Stimulated activated memory B cell treated with anti-CD40 and anti-IgM and Interleukin-4, amounts not matched to agents 10 μg/mL and 1 μg/mL and 100 μg/mL, for 72 hours (primary cell): Measurements from ENCODE around the gene CPSF3.
"Not testable (repeated sequence)": the region's sequence is repeated elsewhere in the genome, so short reads cannot be mapped to it uniquely, and the experiment has no call there.

ENCODE experiments used
- ATAC-seq: fragments of 150-1000 bp; cut with Tn5 transposase; 2 replicates; pipeline ENCODE4 v1.10.0; 2021
- H3K27ac Mint-ChIP-seq: one replicate; pipeline ENCODE4 v1.8.0; 2022; ENCODE audit warnings: mild to moderate bottlenecking, mixed read lengths
- H3K27me3 Mint-ChIP-seq: one replicate; pipeline ENCODE4 v1.8.0; 2022; ENCODE audit warnings: mixed read lengths
- H3K36me3 Mint-ChIP-seq: one replicate; pipeline ENCODE4 v1.8.0; 2022; ENCODE audit warnings: mixed read lengths
- H3K4me1 Mint-ChIP-seq: one replicate; pipeline ENCODE4 v1.8.0; 2022; ENCODE audit warnings: mixed read lengths
- H3K4me3 Mint-ChIP-seq: one replicate; pipeline ENCODE4 v1.8.0; 2022; ENCODE audit warnings: mild to moderate bottlenecking, moderate library complexity, mixed read lengths
- H3K9me3 Mint-ChIP-seq: one replicate; pipeline ENCODE4 v1.8.0; 2022; ENCODE audit warnings: mixed read lengths

The CPSF3 gene

DNA sequence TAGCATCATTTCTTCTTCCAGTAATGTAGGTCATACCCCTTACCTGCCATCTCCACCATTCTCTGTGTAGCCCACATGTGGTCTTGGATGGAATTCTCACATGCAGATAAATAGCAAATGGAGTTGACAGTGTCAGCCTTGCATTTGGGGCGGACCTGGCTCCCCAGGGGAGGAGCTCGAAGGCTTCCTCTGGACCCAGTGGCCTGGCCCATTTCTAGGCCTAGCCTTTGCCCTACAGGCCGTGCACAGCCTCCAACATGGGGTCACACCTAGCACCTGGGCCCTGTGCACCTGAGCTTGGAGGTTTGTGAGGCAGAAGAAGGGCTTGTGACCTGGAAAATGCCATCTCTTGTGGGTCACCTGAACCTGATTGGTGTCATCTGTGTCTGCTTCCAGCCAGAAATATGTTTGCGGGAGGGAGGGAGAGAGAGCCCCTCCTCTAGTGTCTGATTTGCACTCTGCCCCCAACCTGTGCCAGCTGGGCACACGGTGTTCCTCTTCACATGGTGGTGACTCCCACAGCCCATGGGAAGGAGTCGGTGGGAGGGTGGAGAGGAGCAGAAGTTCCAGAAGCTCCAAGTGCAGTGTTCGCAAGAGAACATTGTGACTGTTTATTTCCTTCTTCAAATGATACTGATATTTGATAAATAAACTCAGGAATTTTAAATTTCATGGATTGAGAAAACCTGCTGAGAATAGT, 33.2 kb upstream of the CPSF3 start:
- Mint-ChIP-seq H3K4me3 (no peak overlapping the region), H3K4me1 (no peaks in the 10 kb centered on the region)

DNA sequence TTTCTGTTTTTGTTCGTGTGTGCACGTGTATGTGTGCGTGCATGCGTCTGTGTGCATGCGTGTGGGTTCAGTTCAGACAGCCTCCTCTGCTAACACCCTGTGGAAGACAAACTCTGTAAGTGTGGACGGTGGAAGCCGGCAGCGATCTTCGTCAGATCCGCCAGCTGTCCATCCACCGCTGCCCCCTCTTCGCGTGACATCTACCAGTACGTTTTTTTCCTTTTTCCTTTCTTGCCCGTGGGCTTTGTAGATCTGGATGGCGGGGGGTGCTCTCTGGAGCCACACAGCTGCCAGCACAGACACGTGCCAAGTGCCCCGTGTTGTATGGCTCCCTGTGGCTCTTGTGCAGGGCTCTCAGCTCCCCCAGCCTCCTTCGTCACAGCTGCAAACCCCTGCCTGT, 32.5 kb upstream of the CPSF3 start:
- ATAC-seq = no peak
- Mint-ChIP-seq H3K27ac (no peak overlapping the region), H3K27me3 (no peaks in the 10 kb centered on the region)

More for the DNA sequence above, 33.2 kb upstream of the CPSF3 start:
- ATAC-seq = no peak
- no peak overlapping the region for H3K27ac Mint-ChIP-seq
- H3K27me3 Mint-ChIP-seq = no peaks in the 10 kb centered on the region
- no peaks in the 10 kb centered on the region for H3K36me3 Mint-ChIP-seq
- no peaks in the 10 kb centered on the region for H3K9me3 Mint-ChIP-seq

GRCh38 chr2:9391961-9392720, 31.3 kb upstream of the CPSF3 start:
- no peak overlapping the region for H3K4me3 Mint-ChIP-seq
- ATAC-seq = no peak
- H3K27ac Mint-ChIP-seq = no peak overlapping the region
- H3K9me3 Mint-ChIP-seq = no peaks in the 10 kb centered on the region
- H3K4me1 Mint-ChIP-seq = no peaks in the 10 kb centered on the region
- no peaks in the 10 kb centered on the region for H3K27me3 Mint-ChIP-seq
- no peaks in the 10 kb centered on the region for H3K36me3 Mint-ChIP-seq

More for the DNA sequence above, 32.5 kb upstream of the CPSF3 start:
- Mint-ChIP-seq H3K9me3 (no peaks in the 10 kb centered on the region), H3K36me3 (no peaks in the 10 kb centered on the region), H3K4me1 (no peaks in the 10 kb centered on the region), H3K4me3 (no peak overlapping the region)

GRCh38 chr2:9392898-9393765, 30.3 kb upstream of the CPSF3 start:
- no peaks in the 10 kb centered on the region for H3K4me1 Mint-ChIP-seq
- H3K4me3 Mint-ChIP-seq = no peak overlapping the region
- no peak overlapping the region for H3K27ac Mint-ChIP-seq
- peak; percentile 24 for ATAC-seq
- H3K27me3 Mint-ChIP-seq = no peaks in the 10 kb centered on the region
- H3K9me3 Mint-ChIP-seq = no peaks in the 10 kb centered on the region
- no peaks in the 10 kb centered on the region for H3K36me3 Mint-ChIP-seq

GRCh38 chr2:9394816-9395215, 28.6 kb upstream of the CPSF3 start:
- no peak overlapping the region for H3K4me3 Mint-ChIP-seq
- no peaks in the 10 kb centered on the region for H3K9me3 Mint-ChIP-seq
- ATAC-seq = no peak
- no peaks in the 10 kb centered on the region for H3K36me3 Mint-ChIP-seq
- H3K27ac Mint-ChIP-seq = no peak overlapping the region
- no peaks in the 10 kb centered on the region for H3K4me1 Mint-ChIP-seq
- no peaks in the 10 kb centered on the region for H3K27me3 Mint-ChIP-seq

DNA sequence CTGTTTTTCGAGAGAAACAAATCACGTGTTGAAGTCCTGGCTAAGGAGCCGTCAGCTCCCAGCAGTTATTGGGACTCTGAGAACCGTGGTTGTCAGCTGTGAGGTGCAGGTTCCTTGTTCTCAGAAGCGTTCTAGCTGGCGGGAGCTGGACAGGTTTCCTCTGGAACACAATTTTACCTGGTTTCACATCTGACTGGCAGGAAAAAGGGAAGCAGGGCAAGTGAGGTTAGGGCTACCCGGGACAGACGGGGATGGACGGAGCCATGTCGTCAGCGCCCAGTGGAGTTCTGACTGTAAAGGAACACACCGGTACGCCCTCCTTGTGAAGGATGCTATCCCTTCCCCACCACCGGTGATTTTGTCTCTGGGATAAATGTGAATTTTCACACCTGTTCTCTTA, 26.3 kb upstream of the CPSF3 start:
- ATAC-seq = no peak
- no peaks in the 10 kb centered on the region for H3K9me3 Mint-ChIP-seq

GRCh38 chr2:9398251-9398650, 25.2 kb upstream of the CPSF3 start:
- not testable (repeated sequence) for H3K4me3 Mint-ChIP-seq, H3K27ac Mint-ChIP-seq, ATAC-seq, H3K9me3 Mint-ChIP-seq, H3K36me3 Mint-ChIP-seq
- peaks cover 12% of the 10 kb centered on the region for H3K27me3 Mint-ChIP-seq
- H3K4me1 Mint-ChIP-seq = peaks cover 11% of the 10 kb centered on the region

More for the DNA sequence above, 26.3 kb upstream of the CPSF3 start:
- Mint-ChIP-seq H3K27ac (no peak overlapping the region), H3K4me1 (peaks cover 11% of the 10 kb centered on the region), H3K27me3 (peaks cover 12% of the 10 kb centered on the region), H3K4me3 (no peak overlapping the region), H3K36me3 (no peaks in the 10 kb centered on the region)

DNA sequence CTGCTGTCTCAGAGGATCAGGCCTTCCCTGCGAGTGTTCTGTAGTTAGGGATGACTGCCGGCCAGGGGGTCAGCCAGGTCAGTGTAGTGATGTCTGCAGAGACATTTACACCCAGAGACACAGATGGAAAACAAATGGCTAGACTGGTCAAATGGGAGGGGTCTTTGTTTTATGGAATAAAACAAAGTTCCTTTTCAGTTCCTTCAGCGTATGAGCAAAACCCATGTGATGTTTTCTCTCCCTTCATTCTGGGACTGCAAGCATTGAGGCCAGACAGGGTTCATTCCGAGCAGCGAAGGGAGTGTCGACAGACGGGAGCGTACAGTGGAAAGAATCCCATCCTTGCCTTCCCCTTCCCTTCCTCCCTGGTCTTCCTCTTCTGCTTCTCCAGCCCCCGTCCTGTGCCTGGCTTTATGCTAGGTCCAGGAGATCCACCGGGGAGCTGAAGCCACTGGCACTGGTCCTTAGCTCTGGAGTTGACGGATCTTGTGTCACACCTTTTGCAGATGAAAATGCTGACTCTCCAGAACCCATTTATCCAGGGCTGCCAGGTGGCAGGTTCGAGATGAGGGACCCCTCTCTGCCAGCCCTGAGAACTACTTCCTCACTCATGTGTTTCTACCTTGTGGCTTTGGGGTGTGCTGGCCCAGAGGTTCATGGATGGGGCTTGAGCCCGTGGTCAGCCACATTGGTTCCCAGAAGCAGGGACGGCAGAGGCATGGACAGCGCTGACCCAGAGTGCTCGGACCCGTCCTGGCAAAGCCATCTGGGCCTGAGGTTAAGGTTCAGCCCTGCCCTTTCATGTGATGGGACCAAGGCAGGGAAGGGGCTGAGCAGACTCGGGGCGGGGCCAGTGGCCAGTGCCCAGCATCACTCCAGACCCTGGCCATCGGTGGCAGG, 24.3 kb upstream of the CPSF3 start:
- Mint-ChIP-seq H3K36me3 (peaks cover 7% of the 10 kb centered on the region), H3K27me3 (peaks cover 12% of the 10 kb centered on the region), H3K4me1 (peaks cover 11% of the 10 kb centered on the region), H3K27ac (no peak overlapping the region), H3K9me3 (no peaks in the 10 kb centered on the region), H3K4me3 (no peak overlapping the region)
- ATAC-seq = no peak

DNA sequence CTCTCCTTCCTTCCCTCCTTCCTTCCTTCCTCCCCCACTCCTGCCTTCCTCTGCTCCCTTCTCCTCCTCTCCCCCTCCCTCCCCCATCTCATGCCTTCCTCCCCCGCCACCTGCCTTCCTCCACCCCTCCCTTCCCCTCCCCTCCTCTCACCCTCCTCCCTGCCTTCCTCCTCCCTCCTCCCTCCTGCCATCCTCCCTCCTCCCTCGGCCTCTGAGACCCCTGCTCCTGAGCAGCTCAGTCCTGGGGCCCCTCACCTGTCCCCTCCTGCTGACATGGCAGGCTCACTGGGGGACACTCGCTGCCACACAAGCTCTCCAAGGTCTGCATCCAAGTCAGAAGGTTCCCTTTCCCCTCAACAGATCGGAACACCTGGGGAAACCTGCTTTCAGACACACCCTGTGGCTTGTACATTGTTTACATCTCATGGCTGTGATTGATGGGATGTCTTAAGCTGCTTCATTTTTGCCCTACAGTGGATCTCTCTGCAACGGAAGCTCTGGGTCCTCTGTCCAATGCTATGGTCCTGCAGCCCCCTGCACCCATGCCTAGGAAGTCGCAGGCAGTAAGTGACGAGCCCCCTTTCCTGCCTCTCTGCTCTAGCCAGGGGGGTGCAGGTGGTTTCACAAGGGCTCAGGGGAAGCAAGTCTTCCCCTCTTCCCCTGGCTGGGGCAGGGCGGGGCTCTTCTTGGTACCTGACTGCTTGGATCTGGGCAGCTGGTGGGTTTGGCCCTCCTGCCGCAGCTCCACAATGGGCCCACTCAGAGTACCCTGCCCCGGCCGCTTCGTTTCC, 23.0 kb upstream of the CPSF3 start:
- peaks cover 7% of the 10 kb centered on the region for H3K36me3 Mint-ChIP-seq
- no peak overlapping the region for H3K4me3 Mint-ChIP-seq
- H3K9me3 Mint-ChIP-seq = no peaks in the 10 kb centered on the region
- peak overlapping the region; percentile 12 for H3K27ac Mint-ChIP-seq
- H3K27me3 Mint-ChIP-seq = peaks cover 12% of the 10 kb centered on the region
- no peak for ATAC-seq
- H3K4me1 Mint-ChIP-seq = peaks cover 11% of the 10 kb centered on the region

- H3K9me3 Mint-ChIP-seq = no peaks in the 10 kb centered on the region
Measured at GRCh38 chr2:9401059-9401547, 22.4 kb upstream of the CPSF3 start.

DNA sequence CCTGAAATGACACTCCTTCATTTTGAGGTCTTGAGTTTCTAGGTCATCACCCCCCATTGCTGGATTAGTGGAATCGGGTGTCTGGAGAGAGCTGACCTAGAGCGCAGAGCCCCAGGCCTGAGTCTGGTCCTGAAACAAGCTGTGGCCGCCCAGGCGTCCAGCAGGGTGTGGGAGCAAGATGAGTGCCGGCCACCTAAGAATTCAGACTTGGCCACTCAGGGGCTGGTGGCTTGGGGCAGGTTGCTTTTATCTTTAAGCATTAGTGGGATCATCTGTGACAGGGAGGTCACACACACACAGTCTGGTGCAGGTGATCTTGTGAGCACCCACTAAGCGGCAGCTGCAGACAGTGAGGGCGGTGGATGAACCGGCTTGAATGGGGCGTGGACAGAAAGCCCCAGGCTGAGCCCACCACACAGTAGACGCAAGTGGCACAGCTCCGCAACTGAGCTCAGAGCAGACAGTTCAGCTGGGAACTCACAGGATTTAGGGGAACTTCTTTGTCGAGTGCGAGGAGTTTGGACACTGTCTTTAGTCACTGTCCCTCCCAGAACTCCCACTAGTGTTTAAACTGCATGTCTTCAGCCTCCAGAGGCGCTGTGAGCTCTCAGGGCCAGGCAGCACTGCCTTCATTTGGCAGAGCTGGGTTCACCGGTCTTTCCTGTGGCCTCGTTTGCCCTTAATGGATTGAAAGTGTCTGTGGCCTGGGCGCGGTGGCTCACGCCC, 21.6 kb upstream of the CPSF3 start:
- Mint-ChIP-seq H3K27me3 (peaks cover 12% of the 10 kb centered on the region), H3K9me3 (no peaks in the 10 kb centered on the region), H3K4me3 (no peak overlapping the region), H3K4me1 (peaks cover 11% of the 10 kb centered on the region), H3K36me3 (peaks cover 11% of the 10 kb centered on the region), H3K27ac (no peak overlapping the region)
- ATAC-seq = peak; percentile 8

More at GRCh38 chr2:9401059-9401547, 22.4 kb upstream of the CPSF3 start:
- peaks cover 11% of the 10 kb centered on the region for H3K4me1 Mint-ChIP-seq
- peaks cover 7% of the 10 kb centered on the region for H3K36me3 Mint-ChIP-seq
- no peak overlapping the region for H3K4me3 Mint-ChIP-seq
- ATAC-seq = peak; percentile 24
- peaks cover 12% of the 10 kb centered on the region for H3K27me3 Mint-ChIP-seq
- peak overlapping the region; percentile 12 for H3K27ac Mint-ChIP-seq

DNA sequence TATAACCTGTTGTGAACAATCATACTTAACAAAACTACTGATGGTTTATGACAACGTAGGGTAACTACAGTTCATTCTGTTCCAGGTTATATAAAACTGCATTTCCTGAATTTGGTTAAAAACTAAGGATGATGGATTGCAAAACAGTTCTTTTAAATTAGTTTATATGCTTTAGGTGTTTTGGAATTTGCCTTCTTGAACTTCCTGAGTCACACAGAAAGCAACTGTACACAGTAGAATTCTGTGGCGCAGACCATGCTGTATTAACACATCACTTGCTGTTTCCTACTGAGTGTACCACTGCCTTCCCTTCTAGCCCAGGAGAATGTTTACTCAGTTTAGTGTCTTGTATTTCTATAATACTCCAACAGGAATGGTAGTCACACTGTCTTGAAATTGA, 19.5 kb upstream of the CPSF3 start:
- ATAC-seq = no peak
- peaks cover 12% of the 10 kb centered on the region for H3K27me3 Mint-ChIP-seq
- no peak overlapping the region for H3K27ac Mint-ChIP-seq
- H3K4me3 Mint-ChIP-seq = no peak overlapping the region
- peaks cover 17% of the 10 kb centered on the region for H3K36me3 Mint-ChIP-seq
- peaks cover 11% of the 10 kb centered on the region for H3K4me1 Mint-ChIP-seq
- no peaks in the 10 kb centered on the region for H3K9me3 Mint-ChIP-seq

DNA sequence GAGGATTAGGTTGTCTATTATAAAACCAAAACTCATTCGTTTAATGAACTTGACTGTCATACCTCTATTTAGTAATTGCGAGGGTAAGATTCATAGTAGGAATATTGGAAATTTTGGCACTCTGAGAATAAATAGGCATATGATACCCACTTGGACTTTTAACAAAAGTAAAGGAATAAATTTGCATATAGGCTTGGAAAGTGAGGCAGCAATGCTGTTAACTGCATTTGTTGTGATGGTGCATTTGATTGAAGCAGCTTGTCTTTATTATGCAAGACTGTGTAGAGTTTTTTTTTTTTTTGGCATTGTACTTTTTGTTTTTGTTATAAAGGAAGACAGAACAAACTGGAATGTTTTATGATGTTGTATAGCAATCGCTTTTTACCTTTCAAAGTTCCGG, 19.0 kb upstream of the CPSF3 start:
- no peak for ATAC-seq
- Mint-ChIP-seq H3K4me1 (peaks cover 11% of the 10 kb centered on the region), H3K27ac (no peak overlapping the region), H3K27me3 (peaks cover 12% of the 10 kb centered on the region), H3K9me3 (no peaks in the 10 kb centered on the region), H3K4me3 (no peak overlapping the region), H3K36me3 (peaks cover 17% of the 10 kb centered on the region)
